ENCODE data around the gene ARL5C. TPM values are rescaled to one million over a fixed set of nuclear protein-coding genes. Genes with fewer than 3 reads are reported as not detected.

The ARL5C gene, protein sequence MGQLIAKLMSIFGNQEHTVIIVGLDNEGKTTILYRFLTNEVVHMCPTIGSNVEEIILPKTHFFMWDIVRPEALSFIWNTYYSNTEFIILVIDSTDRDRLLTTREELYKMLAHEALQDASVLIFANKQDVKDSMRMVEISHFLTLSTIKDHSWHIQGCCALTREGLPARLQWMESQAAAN
- under 1 TPM in 4 of 6 donors, not detected in 2; 0.31 to 0.87 (median 0.72) TPM for total RNA-seq
- polyA plus RNA-seq, result 1 to 10 TPM in 1 of 2 donors, not detected in 1; 1.0 TPM

DNA sequence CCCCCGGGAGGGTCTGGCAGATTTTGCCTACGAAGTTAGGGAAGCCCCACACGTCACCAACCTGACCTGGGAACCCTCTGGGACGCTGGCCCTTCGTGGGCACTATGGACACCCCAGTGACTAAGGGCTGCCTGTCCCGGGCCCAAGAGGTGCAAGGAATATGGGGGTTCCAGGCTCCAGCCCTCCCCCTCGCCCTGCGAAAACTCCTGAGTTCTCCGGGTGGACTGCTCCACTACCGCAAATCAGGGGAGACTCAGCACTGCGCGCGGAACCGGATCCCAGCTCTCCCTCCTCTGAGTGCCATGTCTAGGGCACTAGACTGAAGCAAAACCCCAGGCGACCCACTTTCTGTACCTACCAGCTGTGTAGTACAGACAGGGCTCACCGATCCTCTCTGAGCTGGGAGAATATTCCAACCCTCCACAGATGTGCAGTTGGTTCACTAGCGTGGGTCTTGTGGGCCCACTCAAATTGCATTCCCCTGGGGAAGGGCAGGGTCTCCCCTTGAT is at the start of gene ARL5C:
Gene ARL5C, minus strand, starts transcription at position 321 of the 509 bp plus-strand sequence. CDS start 401 bp downstream, outside the sequence.
- DNase-seq (peak in 2 of 6 donors; percentile 23 to 69), FAIRE-seq (no peak), ATAC-seq (peak; percentile 19 to 38 (median 24))
- peak within 1 kb of the TSS; percentile 27 to 63 (median 45) for H3K27ac ChIP-seq
- intact Hi-C loops (cut with DNase I), result no loop called here
- WGBS, 2 donors, result 25 to 27% methylated on average over 17 of the region's 17 CpGs
- TF ChIP-seq, protein P1, sequence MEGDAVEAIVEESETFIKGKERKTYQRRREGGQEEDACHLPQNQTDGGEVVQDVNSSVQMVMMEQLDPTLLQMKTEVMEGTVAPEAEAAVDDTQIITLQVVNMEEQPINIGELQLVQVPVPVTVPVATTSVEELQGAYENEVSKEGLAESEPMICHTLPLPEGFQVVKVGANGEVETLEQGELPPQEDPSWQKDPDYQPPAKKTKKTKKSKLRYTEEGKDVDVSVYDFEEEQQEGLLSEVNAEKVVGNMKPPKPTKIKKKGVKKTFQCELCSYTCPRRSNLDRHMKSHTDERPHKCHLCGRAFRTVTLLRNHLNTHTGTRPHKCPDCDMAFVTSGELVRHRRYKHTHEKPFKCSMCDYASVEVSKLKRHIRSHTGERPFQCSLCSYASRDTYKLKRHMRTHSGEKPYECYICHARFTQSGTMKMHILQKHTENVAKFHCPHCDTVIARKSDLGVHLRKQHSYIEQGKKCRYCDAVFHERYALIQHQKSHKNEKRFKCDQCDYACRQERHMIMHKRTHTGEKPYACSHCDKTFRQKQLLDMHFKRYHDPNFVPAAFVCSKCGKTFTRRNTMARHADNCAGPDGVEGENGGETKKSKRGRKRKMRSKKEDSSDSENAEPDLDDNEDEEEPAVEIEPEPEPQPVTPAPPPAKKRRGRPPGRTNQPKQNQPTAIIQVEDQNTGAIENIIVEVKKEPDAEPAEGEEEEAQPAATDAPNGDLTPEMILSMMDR (IDR thresholded peaks at IDR 0.05), result no peak
- H3K4me1 ChIP-seq, result peaks cover 0 to 13% (median 13%) of the 10 kb centered on the region in 3 donors
- H3K4me3 ChIP-seq, result peak within 1 kb of the TSS; percentile 14 to 46 (median 30)
- H3K9me3 ChIP-seq, result no peaks in the 10 kb centered on the region
- H3K36me3 ChIP-seq, result no peaks in the 10 kb centered on the region
- no peaks in the 10 kb centered on the region for H3K27me3 ChIP-seq

DNA sequence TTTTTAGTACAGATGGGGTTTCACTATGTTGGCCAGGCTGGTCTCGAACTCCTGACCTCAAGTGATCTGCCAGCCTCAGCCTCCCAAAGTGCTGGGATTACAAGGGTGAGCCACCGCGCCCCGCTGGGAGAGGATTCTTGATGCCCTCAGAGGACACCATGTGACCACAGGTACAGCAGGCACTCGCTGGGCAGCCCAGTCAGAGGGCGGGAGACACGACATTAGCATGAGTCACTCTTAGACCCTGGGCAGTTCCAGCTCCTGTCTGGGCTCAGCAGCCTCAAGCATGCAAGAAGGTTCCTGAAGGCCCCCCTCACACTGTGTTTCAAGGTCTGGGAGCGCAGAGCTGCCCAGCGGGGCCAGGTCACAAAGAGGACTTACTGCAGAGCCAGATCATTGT is 47.9 kb upstream of the ARL5C start:
- H3K27me3 ChIP-seq, result no peaks in the 10 kb centered on the region
- no peaks in the 10 kb centered on the region for H3K9me3 ChIP-seq
- H3K27ac ChIP-seq, result no peak overlapping the region
- no peak for FAIRE-seq
- ATAC-seq, result peak in 2 of 4 donors; percentile 37 to 39
- WGBS, 2 donors, result 67 to 70% methylated on average over 9 of the region's 9 CpGs
- no peaks in the 10 kb centered on the region for H3K4me1 ChIP-seq
- H3K4me3 ChIP-seq, result no peak overlapping the region
- no peaks in the 10 kb centered on the region for H3K36me3 ChIP-seq
- intact Hi-C loops (cut with DNase I), result no loop called here
- TF ChIP-seq, protein P1 (IDR thresholded peaks at IDR 0.05), result no peak
- DNase-seq, result no peak

DNA sequence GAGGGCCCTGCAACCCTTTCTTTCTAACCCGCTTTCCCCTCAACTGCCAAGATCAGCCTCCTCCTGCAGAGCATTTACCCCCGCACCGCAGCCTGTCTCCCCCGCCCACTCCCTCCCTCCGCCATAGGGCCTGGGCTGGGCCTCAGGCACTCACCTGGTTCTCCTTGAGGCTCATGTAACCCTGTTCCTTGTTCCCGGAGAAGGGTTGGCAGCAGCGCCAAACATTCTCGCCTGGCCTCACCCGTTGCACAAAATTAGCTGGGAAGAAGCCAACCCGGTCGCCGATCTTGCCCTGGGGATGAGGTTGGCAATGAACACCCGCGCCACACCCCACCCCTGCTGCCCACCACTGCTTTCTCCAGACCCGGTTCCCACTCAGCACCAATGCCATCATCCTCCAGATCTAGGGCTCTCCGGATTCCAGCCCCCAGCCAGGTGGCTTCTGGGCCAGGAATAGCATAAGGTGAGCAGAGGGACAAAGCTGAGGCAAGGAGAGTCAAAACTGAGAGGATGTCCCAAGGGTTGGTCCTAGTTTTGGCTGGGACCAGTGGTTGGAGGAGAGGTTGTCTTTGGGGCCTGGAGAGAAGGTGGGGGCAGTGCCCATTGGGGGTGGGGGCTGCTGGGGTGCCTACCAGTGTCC is 47.0 kb upstream of the ARL5C start:
- H3K9me3 ChIP-seq, result no peaks in the 10 kb centered on the region
- 45 to 50% methylated on average over 16 of the region's 16 CpGs for whole genome bisulfite sequencing, 2 donors
- H3K4me3 ChIP-seq, result no peak overlapping the region
- no peaks in the 10 kb centered on the region for H3K27me3 ChIP-seq
- H3K27ac ChIP-seq, result no peak overlapping the region
- intact Hi-C loops (cut with DNase I), result no loop called here
- H3K36me3 ChIP-seq, result no peaks in the 10 kb centered on the region
- H3K4me1 ChIP-seq, result no peaks in the 10 kb centered on the region
- ATAC-seq (peak in 2 of 4 donors; percentile 34 to 40), FAIRE-seq (no peak), DNase-seq (peak in 1 of 6 donors; percentile 54)
- TF ChIP-seq, protein P1 (IDR thresholded peaks at IDR 0.05), result no peak

DNA sequence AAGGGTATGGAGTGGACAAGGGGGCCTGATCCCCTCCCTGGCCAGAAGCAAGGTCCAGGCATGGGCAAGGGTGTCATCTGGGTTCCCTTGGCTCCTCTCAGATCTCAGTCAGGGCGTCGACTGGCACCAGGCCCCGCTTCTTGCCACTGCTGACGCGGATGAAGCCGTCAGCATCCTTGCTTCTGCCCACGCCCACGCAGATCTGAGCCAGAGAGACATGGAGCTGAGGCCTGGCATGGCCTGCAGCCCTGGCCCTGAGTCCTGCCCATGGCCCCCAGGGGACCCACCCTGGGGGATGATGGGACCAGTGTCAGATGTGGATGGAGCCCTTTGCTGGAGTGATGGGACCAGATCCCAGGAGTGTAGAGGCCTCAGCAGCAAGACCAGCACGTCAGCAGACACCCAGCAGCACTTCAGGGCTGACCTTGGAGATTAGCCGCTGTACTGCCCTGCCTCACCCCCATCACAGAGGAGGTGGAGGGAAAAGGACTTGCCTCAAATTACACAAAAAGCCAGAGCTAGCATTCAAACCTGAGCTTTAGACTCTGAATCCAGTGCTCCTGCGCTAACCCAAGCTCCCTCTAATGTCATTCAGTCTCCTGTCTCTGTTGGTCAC is 46.3 kb upstream of the ARL5C start:
- TF ChIP-seq, protein P1 (IDR thresholded peaks at IDR 0.05), result no peak
- no peak for ATAC-seq
- Histone ChIP-seq H3K4me1 (no peaks in the 10 kb centered on the region), H3K4me3 (no peak overlapping the region), H3K9me3 (no peaks in the 10 kb centered on the region), H3K27me3 (no peaks in the 10 kb centered on the region), H3K27ac (no peak overlapping the region), H3K36me3 (no peaks in the 10 kb centered on the region)
- no peak for DNase-seq
- FAIRE-seq, result no peak
- intact Hi-C loops (cut with DNase I), result no loop called here
- 80% methylated on average over 11 of the region's 11 CpGs for WGBS, 2 donors
